GM10266 (cell line): ENCODE measurements around the gene MACROD2.

ENCODE experiments used
- DNase-seq: peaks from one replicate; pipeline ENCODE4 v3.0.0; 2012; ENCODE audit errors: extremely low spot score
- TF ChIP-seq, protein P1 (sequence below): IDR thresholded peaks from 2 replicates; pipeline ENCODE4 v1.5.1; 2012; ENCODE audit warnings: mild to moderate bottlenecking, low read depth; ENCODE audit not compliant: control insufficient read depth, insufficient read depth; ENCODE audit errors: missing control alignments

Gene MACROD2

DNA sequence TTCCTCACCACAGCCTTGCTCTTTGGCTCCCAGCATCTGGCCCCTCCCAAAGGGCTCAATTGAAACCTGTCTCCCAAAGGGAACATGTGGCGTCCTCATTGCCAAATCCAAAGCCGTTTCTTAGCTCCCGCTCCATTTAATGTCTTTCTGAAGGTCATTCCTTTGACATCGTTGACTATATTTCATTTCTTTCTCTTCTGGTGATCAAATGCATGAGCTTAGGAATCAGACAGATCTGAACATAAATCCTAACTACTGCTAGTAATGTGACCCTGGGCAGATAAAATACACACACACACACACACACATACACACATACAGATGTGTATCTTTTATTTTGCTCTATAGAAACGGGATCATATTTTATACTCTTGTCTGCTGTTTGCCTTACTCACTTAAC is 1306.8 kb downstream of the MACROD2 start:
- DNase-seq, result no peak
- TF ChIP-seq, protein P1, sequence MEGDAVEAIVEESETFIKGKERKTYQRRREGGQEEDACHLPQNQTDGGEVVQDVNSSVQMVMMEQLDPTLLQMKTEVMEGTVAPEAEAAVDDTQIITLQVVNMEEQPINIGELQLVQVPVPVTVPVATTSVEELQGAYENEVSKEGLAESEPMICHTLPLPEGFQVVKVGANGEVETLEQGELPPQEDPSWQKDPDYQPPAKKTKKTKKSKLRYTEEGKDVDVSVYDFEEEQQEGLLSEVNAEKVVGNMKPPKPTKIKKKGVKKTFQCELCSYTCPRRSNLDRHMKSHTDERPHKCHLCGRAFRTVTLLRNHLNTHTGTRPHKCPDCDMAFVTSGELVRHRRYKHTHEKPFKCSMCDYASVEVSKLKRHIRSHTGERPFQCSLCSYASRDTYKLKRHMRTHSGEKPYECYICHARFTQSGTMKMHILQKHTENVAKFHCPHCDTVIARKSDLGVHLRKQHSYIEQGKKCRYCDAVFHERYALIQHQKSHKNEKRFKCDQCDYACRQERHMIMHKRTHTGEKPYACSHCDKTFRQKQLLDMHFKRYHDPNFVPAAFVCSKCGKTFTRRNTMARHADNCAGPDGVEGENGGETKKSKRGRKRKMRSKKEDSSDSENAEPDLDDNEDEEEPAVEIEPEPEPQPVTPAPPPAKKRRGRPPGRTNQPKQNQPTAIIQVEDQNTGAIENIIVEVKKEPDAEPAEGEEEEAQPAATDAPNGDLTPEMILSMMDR, result no peak

DNA sequence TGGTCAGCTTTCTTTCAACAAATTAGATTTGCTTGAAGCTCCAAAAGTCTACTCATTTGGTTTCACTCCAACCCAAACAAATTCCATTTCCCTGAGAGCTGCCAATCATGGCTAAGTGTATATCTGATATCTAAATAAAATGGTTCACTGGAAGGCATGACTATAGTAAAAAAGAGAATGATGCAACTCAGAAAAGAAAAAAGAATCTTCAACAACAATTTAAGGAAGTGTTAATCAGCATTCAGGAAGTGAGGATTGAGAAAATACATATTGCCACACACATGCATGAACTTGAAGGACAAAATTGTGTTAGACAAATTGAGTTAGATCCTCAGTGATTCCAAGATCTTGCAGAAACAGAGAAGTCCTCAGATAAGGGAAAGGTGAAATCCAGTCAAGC is 1315.0 kb downstream of the MACROD2 start:
- TF ChIP-seq, protein P1, result no peak
- DNase-seq, result no peak

DNA sequence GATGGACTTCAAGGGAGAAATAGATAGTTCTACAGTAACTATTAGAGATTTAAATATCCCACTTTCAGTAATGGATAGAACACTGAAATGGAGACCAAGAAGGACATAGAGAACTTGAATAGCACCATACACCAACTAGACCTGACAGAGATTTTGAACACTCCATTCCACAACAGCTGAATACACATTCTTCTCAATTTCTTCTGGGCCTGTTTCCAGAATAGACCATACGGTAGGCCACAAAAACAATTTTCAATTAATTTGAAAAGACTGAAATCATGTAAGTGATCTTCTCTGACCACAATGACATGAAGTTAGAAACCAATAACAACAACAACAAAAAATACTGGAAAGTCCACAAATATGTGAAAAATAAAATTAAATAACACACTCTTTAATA is 1321.2 kb downstream of the MACROD2 start:
- no peak for DNase-seq
- TF ChIP-seq, protein P1, result no peak

DNA sequence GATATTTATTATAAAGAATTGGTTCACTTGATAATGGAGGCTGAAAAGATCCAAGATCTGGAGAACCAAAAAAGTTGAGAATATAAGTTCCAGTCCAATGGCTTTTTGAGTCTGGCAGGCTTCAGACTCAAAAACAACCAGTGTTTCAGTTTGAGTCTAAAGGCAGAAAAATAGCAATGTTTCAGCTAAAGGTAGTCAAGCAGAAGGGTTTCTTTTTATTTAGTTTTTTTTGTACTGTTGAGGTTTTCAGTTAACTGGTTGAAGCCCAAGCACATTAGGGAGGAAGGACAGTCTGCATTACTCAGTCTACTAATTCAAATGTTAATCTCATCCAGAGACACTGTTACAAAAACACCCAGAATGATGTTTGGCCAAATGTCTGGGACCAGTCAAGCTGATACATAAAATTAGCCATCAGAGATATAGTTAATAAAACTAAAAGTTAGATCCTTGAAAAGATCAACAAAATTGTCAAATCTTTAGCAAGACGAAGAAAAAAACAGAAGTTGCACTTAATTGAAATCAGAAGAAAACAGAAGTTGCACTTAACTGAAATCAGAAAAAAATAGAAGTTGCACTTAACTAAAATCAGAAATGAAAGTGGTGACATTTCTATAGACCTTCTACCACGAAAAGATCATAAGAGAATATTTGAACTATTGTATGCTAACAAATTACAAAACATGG is 1322.4 kb downstream of the MACROD2 start:
- DNase-seq, result peak; percentile 7

DNA sequence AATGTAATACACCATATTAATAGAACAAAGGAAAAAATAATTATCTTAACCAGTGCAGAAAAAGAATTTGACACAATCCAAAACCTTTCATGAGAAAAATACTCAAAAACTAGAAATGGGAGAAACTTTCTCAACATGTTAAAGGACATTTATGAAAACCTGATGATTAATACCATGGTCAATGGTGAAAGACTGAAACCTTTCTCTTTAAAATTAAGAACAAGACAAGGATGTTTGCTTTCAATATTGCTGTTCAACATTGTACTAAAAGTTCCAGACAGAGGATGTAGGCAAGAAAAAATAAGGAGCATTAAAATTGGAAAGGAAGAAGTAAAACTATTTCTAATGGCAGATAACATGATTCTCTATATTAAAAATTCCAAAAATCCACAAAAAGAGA is 1323.4 kb downstream of the MACROD2 start:
- no peak for DNase-seq
- TF ChIP-seq, protein P1, result no peak

More for the DNA sequence above, 1322.4 kb downstream of the MACROD2 start:
- TF ChIP-seq, protein P1, result no peak

DNA sequence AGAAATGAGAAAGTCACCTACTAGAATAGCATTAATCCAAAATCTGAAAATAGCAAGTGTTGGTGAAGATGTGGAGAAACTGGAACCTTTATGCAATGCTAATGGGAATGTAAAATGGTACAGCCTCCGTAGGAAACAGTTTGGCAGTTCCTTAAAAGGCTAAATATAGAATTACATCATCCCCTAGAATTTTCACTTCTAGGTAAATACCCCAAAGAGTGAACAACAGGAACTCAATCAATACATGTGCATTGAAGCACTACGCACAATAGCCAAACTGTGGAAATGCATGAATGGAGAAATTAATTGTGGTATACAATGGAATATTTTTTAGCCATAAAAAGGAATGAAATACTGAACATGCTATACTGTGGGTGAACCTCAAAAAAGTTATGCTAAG is 1324.1 kb downstream of the MACROD2 start:
- TF ChIP-seq, protein P1, result no peak
- DNase-seq, result no peak

DNA sequence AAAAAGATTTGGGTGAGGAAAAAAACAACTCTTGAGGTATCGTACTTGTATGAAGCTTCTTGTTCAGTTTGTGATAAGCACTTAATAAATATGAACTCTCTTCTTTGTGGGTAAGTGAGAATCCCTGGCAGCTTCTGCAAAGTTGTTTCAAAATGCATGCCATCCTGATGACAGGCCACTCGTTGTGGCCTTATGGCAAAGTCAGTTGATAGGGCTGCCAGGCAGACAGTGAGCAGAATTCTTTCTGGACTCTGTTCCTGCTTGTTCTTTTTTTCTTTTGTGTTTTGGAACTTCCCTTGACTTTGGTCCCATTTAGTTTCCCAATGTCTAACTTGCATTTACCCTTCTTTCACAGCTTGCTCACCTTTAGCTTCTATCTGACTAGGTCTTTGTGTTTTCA is 1325.6 kb downstream of the MACROD2 start:
- TF ChIP-seq, protein P1, result no peak
- DNase-seq, result no peak
